Measurements from ENCODE around the gene TSC22D4. TPM values are rescaled to one million over a fixed set of nuclear protein-coding genes. Genes with fewer than 3 reads are reported as not detected.
A peak's percentile ranks its signal among the peaks of the same experiment; 100 is the strongest.

The TSC22D4 gene
- total and polyA plus RNA-seq, 9 of the 15 experiments (the other 6 are each of a cell fraction or from before 2014, with no cell fraction given), result 0.37 to 107 (median 28.7) TPM

GRCh38 chr7:100482728-100483089 lies 3.7 kb upstream of the TSC22D4 start:
- no TSS peak for BruUV-seq (replicated peaks)
- ATAC-seq (no peak), FAIRE-seq (no peak), DNase-seq (ENCODE audit: extremely low read depth in 1 of 4, low spot score in 3 of 4) (peak in 2 of 4 experiments; percentile 4)
- Histone ChIP-seq H4K20me1 (replicated peaks; ENCODE audit: control insufficient read depth, insufficient read depth, low read length) (no peaks in the 10 kb centered on the region), H3K4me2 (ENCODE audit: insufficient read depth, low read length) (peak overlapping the region; percentile 87), H3K4me3 (peak overlapping the region; percentile 64), H3K4me1 (replicated peaks in 1 of 2; ENCODE audit: control insufficient read depth in 2 of 2, insufficient read depth in 2 of 2, low read length in 2 of 2) (peaks cover 8 to 70% of the 10 kb centered on the region in 2 experiments; a peak in 4 of 5 replicates), H3K9me1 (ENCODE audit: control insufficient read depth, insufficient read depth, low read length) (no peaks in the 10 kb centered on the region), H3K9ac (ENCODE audit: insufficient read depth in 1 of 2, low read depth in 2 of 2, low read length in 2 of 2) (peak overlapping the region; percentile 58 to 94; a peak in 3 of 4 replicates), H3K79me2 (ENCODE audit: control insufficient read depth, insufficient read depth, low read length) (peaks cover 15% of the 10 kb centered on the region), H3K36me3 (ENCODE audit: control insufficient read depth, insufficient read depth, low read length) (no peaks in the 10 kb centered on the region), H3K27me3 (ENCODE audit: control insufficient read depth in 2 of 2, insufficient read depth in 2 of 2, low read length in 2 of 2) (no peaks in the 10 kb centered on the region), H2AFZ (ENCODE audit: low read depth, low read length) (peak overlapping the region; percentile 96), H3K27ac (ENCODE audit: extremely low read depth, low read depth, low read length) (no peak overlapping the region; the same call in 2 of the 3 replicates), H3K9me3 (replicated peaks; ENCODE audit: control insufficient read depth, insufficient read depth, low read depth, low read length) (no peaks in the 10 kb centered on the region)
- in situ Hi-C loops (cut with MboI) (no loop called here), intact Hi-C loops (cut with micrococcal nuclease) (loop anchor here (1.0 kb wide), 3 partner anchors 13 to 82 kb away; no protein-coding TSS in a partner anchor)
- ChIA-PET CTCF (ENCODE audit: low intra/inter-chr PET ratio) (interaction anchor here (0.7 to 3.3 kb wide), 12 partner anchors 13 to 370 kb away, joined by 3 to 30 read pairs (median 4); partner anchors contain the start of genes AGFG2 and SLC12A9), POLR2A (interaction anchor here (0.7 to 1.6 kb wide), 3 partner anchors 77 to 98 kb away, joined by 3 to 5 read pairs (median 3); no protein-coding TSS in a partner anchor)
- WGBS (ENCODE audit: insufficient coverage, low coverage, missing lambda C conversion rate), result 29% methylated on average over 14 of the region's 14 CpGs
- TF ChIP-seq SMARCA5 (IDR thresholded peaks at IDR 0.05) (peak; percentile 62; the same call in 1 of the 2 replicates), SETDB1 (IDR thresholded peaks at IDR 0.05; ENCODE audit: low read length) (no peak), PHB2 (IDR thresholded peaks at IDR 0.05; ENCODE audit: low read depth) (no peak), ZSCAN32 (CRISPR knock-in tag; IDR thresholded peaks at IDR 0.05) (no peak), SRSF7 (optimal IDR thresholded peaks at IDR 0.05; ENCODE audit: low read depth, low read length) (no peak), ATF2 (CRISPR knock-in tag; IDR thresholded peaks at IDR 0.05) (no peak), ADNP (tag; IDR thresholded peaks at IDR 0.05) (0 out of 2 replicates have a peak, but pooled peaks have one; percentile 72), TFAM (CRISPR knock-in tag; conservative IDR thresholded peaks at IDR 0.05) (no peak), ZZZ3 (IDR thresholded peaks at IDR 0.05) (no peak), DDX20 (tag; IDR thresholded peaks at IDR 0.05; ENCODE audit: low read depth) (no peak), ZFP36 (IDR thresholded peaks at IDR 0.05; ENCODE audit: low read depth, low read length, partially characterized antibody) (peak; percentile 91), SAP30 (IDR thresholded peaks at IDR 0.05; ENCODE audit: borderline replicate concordance, insufficient read depth, low read depth, low read length, poor library complexity, severe bottlenecking) (no peak), NR2C1 (IDR thresholded peaks at IDR 0.05) (no peak), NR2C1 (tag; IDR thresholded peaks at IDR 0.05) (no peak), HDGF (IDR thresholded peaks at IDR 0.05) (0 out of 2 replicates have a peak, but pooled peaks have one; percentile 37), MTF1 (CRISPR knock-in tag; IDR thresholded peaks at IDR 0.05; ENCODE audit: borderline replicate concordance) (no peak), BCOR (IDR thresholded peaks at IDR 0.05) (peak; percentile 94), RBM25 (IDR thresholded peaks at IDR 0.05; ENCODE audit: low read depth, low read length, severe bottlenecking) (peak; percentile 83), RCOR1 (IDR thresholded peaks at IDR 0.05; ENCODE audit: borderline replicate concordance in 1 of 2, low read depth in 2 of 2, low read length in 2 of 2) (0 out of 4 replicates have a peak, but pooled peaks of 1 of the 2 experiments have one; percentile 21), MYC (IDR thresholded peaks at IDR 0.05; ENCODE audit: low read depth, low read length) (no peak), MYC (CRISPR knock-in tag; IDR thresholded peaks at IDR 0.05; ENCODE audit: borderline replicate concordance, low read depth) (peak; percentile 69; the same call in 1 of the 2 replicates), ZNF449 (CRISPR knock-in tag; IDR thresholded peaks at IDR 0.05) (peak; percentile 6; the same call in 1 of the 2 replicates), CBX1 (IDR thresholded peaks at IDR 0.05; ENCODE audit: low read depth) (peak; percentile 59; the same call in 1 of the 2 replicates)

All from K562 (cell line).